ENCODE measurements around the gene MISP3. TPM values are rescaled to one million over a fixed set of nuclear protein-coding genes. Genes with fewer than 3 reads are reported as not detected.
"Not testable (repeated sequence)": the region's sequence is repeated elsewhere in the genome, so short reads cannot be mapped to it uniquely, and the experiment has no call there.

The MISP3 gene
- polyA plus RNA-seq, 4 donors: 13.0 to 60.4 (median 22.9) TPM

DNA sequence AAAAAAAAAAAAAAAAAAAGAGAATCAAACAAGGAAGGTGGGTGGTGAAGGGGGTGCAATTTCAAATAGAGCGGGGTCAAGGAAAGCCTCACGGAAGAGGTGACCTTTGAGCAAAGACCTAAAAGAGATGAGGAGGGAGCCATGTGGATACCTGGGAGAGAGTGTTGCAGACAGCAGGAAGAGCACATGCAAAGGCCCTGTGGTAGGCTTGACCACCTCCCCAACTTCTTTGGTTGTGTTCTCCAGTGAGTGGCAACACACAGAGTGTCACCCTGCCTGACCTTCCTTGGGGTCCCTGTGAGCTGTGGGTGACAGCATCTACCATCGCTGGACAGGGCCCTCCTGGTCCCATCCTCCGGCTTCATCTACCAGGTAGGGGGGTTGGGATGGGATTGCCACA is 22.1 kb upstream of the MISP3 start:
- Histone ChIP-seq H3K4me1 (ENCODE audit: control insufficient read depth in 3 of 3, insufficient read depth in 2 of 3, low read depth in 1 of 3, low read length in 2 of 3) (no peaks in the 10 kb centered on the region), H3K9me3 (ENCODE audit: control insufficient read depth in 2 of 2, insufficient read depth in 1 of 2, low read depth in 1 of 2, low read length in 1 of 2) (peaks cover 0 to 10% of the 10 kb centered on the region in 2 donors), H3K4me3 (ENCODE audit: low read depth in 1 of 3, low read length in 3 of 3) (no peak overlapping the region), H3K27ac (ENCODE audit: low read depth in 1 of 3, low read length in 2 of 3) (no peak overlapping the region), H3K27me3 (ENCODE audit: control insufficient read depth in 3 of 3, insufficient read depth in 3 of 3, low read length in 3 of 3) (peaks cover 0 to 8% (median 0%) of the 10 kb centered on the region in 3 donors), H3K36me3 (ENCODE audit: control insufficient read depth in 3 of 3, insufficient read depth in 2 of 3, low read depth in 1 of 3, low read length in 3 of 3) (peaks cover 0 to 32% (median 2%) of the 10 kb centered on the region in 3 donors)
- no peak for FAIRE-seq
- 98% methylated on average over 4 of the region's 4 CpGs for WGBS, 3 donors
- DNase-seq: no peak

DNA sequence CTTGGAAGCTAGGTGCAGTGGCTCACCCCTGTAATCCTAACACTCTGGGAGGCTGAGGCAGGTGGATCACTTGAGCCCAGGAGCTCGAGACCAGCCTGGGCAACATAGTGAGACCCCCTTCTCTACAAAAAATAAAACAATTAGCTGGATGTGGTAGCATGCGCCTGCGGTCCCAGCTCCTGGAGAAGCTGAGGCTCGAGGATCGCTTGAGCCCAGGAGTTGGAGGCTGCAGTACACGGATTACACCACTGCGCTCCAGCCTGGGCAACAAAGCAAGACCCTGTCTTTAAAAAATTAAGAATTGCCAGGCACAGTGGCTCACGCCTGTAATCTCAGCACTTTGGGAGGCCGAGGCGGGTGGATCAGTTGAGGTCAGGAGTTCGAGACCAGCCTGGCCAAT is 21.6 kb upstream of the MISP3 start:
- not testable (repeated sequence) for DNase-seq; H3K4me3 ChIP-seq (ENCODE audit: low read depth in 1 of 3, low read length in 3 of 3); H3K27ac ChIP-seq (ENCODE audit: low read depth in 1 of 3, low read length in 2 of 3); FAIRE-seq; H3K27me3 ChIP-seq (ENCODE audit: control insufficient read depth in 3 of 3, insufficient read depth in 3 of 3, low read length in 3 of 3); H3K4me1 ChIP-seq (ENCODE audit: control insufficient read depth in 3 of 3, insufficient read depth in 2 of 3, low read depth in 1 of 3, low read length in 2 of 3)
- Histone ChIP-seq H3K9me3 (ENCODE audit: control insufficient read depth in 2 of 2, insufficient read depth in 1 of 2, low read depth in 1 of 2, low read length in 1 of 2) (peaks cover 0 to 10% of the 10 kb centered on the region in 2 donors), H3K36me3 (ENCODE audit: control insufficient read depth in 3 of 3, insufficient read depth in 2 of 3, low read depth in 1 of 3, low read length in 3 of 3) (peaks cover 0 to 32% (median 2%) of the 10 kb centered on the region in 3 donors)
- WGBS, 3 donors: 93 to 95% (median 94%) methylated on average over 11 of the region's 11 CpGs

DNA sequence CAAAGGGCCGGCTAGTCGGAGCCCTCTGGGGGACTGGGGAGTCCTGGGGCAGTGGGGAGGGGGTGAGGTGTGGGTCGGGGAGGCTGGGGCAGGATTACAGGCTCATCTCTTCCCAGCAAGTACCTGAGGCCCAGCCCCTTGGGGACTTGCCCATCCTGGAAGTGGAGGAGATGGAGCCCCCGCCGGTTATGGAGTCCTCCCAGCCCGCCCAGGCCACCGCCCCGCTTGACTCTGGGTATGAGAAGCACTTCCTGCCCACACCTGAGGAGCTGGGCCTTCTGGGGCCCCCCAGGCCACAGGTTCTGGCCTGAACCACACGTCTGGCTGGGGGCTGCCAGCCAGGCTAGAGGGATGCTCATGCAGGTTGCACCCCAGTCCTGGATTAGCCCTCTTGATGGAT is 20.6 kb upstream of the MISP3 start:
- no peak overlapping the region for H3K27ac ChIP-seq (ENCODE audit: low read depth in 1 of 3, low read length in 2 of 3)
- H3K36me3 ChIP-seq (ENCODE audit: control insufficient read depth in 3 of 3, insufficient read depth in 2 of 3, low read depth in 1 of 3, low read length in 3 of 3): peaks cover 0 to 27% (median 2%) of the 10 kb centered on the region in 3 donors
- DNase-seq (no peak), FAIRE-seq (no peak)
- peaks cover 0 to 10% of the 10 kb centered on the region in 2 donors for H3K9me3 ChIP-seq (ENCODE audit: control insufficient read depth in 2 of 2, insufficient read depth in 1 of 2, low read depth in 1 of 2, low read length in 1 of 2)
- H3K27me3 ChIP-seq (ENCODE audit: control insufficient read depth in 3 of 3, insufficient read depth in 3 of 3, low read length in 3 of 3): peaks cover 0 to 14% (median 0%) of the 10 kb centered on the region in 3 donors
- no peak overlapping the region for H3K4me3 ChIP-seq (ENCODE audit: low read depth in 1 of 3, low read length in 3 of 3)
- H3K4me1 ChIP-seq (ENCODE audit: control insufficient read depth in 3 of 3, insufficient read depth in 2 of 3, low read depth in 1 of 3, low read length in 2 of 3): no peaks in the 10 kb centered on the region
- WGBS, 3 donors: 85 to 86% (median 85%) methylated on average over 6 to 9 of the region's 9 CpGs

DNA sequence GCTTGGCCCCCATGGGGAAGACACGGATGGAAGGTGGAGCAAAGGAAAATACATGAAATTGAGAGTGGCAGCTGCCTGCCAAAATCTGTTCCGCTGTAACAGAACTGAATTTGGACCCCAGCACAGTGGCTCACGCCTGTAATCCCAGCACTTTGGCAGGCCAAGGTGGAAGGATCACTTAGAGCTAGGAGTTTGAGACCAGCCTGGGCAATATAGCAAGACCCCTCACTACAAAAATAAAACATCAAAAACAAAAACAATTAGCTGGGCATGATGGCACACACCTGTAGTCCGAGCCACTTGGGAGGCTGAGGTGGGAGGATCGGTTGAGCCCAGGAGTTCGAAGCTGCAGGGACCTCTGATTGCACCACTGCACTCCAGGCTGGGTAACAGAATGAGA is 20.1 kb upstream of the MISP3 start:
- Histone ChIP-seq H3K27ac (ENCODE audit: low read depth in 1 of 3, low read length in 2 of 3) (no peak overlapping the region), H3K4me1 (ENCODE audit: control insufficient read depth in 3 of 3, insufficient read depth in 2 of 3, low read depth in 1 of 3, low read length in 2 of 3) (no peaks in the 10 kb centered on the region), H3K9me3 (ENCODE audit: control insufficient read depth in 2 of 2, insufficient read depth in 1 of 2, low read depth in 1 of 2, low read length in 1 of 2) (peaks cover 0 to 10% of the 10 kb centered on the region in 2 donors), H3K4me3 (ENCODE audit: low read depth in 1 of 3, low read length in 3 of 3) (no peak overlapping the region), H3K36me3 (ENCODE audit: control insufficient read depth in 3 of 3, insufficient read depth in 2 of 3, low read depth in 1 of 3, low read length in 3 of 3) (peaks cover 0 to 27% (median 2%) of the 10 kb centered on the region in 3 donors), H3K27me3 (ENCODE audit: control insufficient read depth in 3 of 3, insufficient read depth in 3 of 3, low read length in 3 of 3) (peaks cover 0 to 17% (median 0%) of the 10 kb centered on the region in 3 donors)
- FAIRE-seq (no peak), DNase-seq (no peak)
- 84 to 91% (median 90%) methylated on average over 6 of the region's 6 CpGs for WGBS, 3 donors

DNA sequence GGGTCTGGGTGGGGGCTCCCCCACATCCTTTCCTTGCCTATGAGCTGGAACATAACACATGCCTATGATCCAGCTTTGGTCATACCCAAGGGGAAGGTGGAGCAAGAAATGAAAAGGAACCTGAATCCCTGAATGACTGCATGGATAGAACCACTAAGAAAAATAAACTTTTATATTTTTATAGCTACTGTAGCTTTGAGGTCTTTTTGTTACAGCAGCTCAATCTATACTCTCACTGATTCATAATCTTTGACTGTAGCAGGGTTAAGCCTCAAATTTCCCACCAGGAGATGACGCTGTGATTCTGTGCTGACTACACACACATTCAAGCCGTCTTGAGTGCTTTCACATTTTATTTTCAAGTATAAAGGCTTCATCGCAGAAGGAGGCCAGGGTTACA is 19.6 kb upstream of the MISP3 start:
- no peak for FAIRE-seq
- H3K4me3 ChIP-seq (ENCODE audit: low read depth in 1 of 3, low read length in 3 of 3): no peak overlapping the region
- 93 to 95% (median 95%) methylated on average over 3 of the region's 3 CpGs for WGBS, 3 donors

DNA sequence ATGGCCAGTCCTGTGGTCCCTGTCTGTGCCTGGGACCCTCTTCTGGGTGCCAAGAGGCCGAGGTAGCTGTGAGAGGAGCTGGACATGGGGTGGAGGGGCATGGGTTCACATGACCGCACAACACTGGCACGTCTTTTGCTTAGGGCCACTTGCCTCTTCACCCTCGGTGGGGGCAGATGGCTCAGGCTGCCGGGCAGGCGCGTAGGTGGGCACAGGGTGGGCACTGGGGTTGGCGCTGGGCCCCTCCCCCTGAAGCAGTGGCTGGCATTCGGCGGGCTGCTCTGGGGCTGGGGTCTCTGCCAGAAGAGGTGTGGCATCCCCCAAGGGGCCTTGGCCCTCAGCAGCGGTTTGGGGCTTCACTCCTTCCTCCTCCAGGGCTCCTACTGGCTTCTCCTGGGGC is 19.1 kb upstream of the MISP3 start:
- DNase-seq (no peak), FAIRE-seq (no peak)
- no peak overlapping the region for H3K27ac ChIP-seq (ENCODE audit: low read depth in 1 of 3, low read length in 2 of 3)
- H3K4me3 ChIP-seq (ENCODE audit: low read depth in 1 of 3, low read length in 3 of 3): no peak overlapping the region
- H3K36me3 ChIP-seq (ENCODE audit: control insufficient read depth in 3 of 3, insufficient read depth in 2 of 3, low read depth in 1 of 3, low read length in 3 of 3): peaks cover 0 to 22% (median 2%) of the 10 kb centered on the region in 3 donors
- peaks cover 0 to 7% of the 10 kb centered on the region in 2 donors for H3K9me3 ChIP-seq (ENCODE audit: control insufficient read depth in 2 of 2, insufficient read depth in 1 of 2, low read depth in 1 of 2, low read length in 1 of 2)
- peaks cover 0 to 26% (median 4%) of the 10 kb centered on the region in 3 donors for H3K27me3 ChIP-seq (ENCODE audit: control insufficient read depth in 3 of 3, insufficient read depth in 3 of 3, low read length in 3 of 3)
- H3K4me1 ChIP-seq (ENCODE audit: control insufficient read depth in 3 of 3, insufficient read depth in 2 of 3, low read depth in 1 of 3, low read length in 2 of 3): peaks cover 0 to 3% (median 0%) of the 10 kb centered on the region in 3 donors
- 90 to 93% (median 92%) methylated on average over 8 to 11 of the region's 11 CpGs for WGBS, 3 donors

More for the DNA sequence above, 19.6 kb upstream of the MISP3 start:
- Histone ChIP-seq H3K36me3 (ENCODE audit: control insufficient read depth in 3 of 3, insufficient read depth in 2 of 3, low read depth in 1 of 3, low read length in 3 of 3) (peaks cover 0 to 24% (median 2%) of the 10 kb centered on the region in 3 donors), H3K27ac (ENCODE audit: low read depth in 1 of 3, low read length in 2 of 3) (no peak overlapping the region), H3K9me3 (ENCODE audit: control insufficient read depth in 2 of 2, insufficient read depth in 1 of 2, low read depth in 1 of 2, low read length in 1 of 2) (peaks cover 0 to 10% of the 10 kb centered on the region in 2 donors), H3K27me3 (ENCODE audit: control insufficient read depth in 3 of 3, insufficient read depth in 3 of 3, low read length in 3 of 3) (peaks cover 0 to 21% (median 0%) of the 10 kb centered on the region in 3 donors), H3K4me1 (ENCODE audit: control insufficient read depth in 3 of 3, insufficient read depth in 2 of 3, low read depth in 1 of 3, low read length in 2 of 3) (peaks cover 0 to 2% (median 0%) of the 10 kb centered on the region in 3 donors)
- DNase-seq: no peak

DNA sequence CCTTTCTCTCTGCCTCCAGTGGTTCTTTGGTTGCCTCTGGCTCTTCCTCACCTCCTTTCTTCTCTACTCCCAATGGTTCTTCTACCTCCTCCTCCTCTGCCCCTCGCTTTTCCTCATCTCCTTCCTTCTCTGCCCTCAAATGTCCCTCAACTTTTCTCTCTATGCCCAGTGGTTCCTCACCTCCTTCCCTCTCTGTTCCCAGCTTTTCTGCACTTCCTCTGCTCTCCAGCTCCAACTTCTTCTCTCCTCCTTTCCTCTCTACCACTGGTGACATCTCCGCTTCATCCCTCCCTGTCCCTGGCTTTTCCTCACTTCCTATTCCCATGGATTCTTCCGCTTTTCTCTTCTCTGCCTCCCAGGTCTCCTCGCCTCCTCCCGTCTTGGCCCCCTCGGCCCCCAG is 18.5 kb upstream of the MISP3 start:
- H3K4me1 ChIP-seq (ENCODE audit: control insufficient read depth in 3 of 3, insufficient read depth in 2 of 3, low read depth in 1 of 3, low read length in 2 of 3): peaks cover 0 to 6% (median 0%) of the 10 kb centered on the region in 3 donors
- H3K27ac ChIP-seq (ENCODE audit: low read depth in 1 of 3, low read length in 2 of 3): no peak overlapping the region
- H3K27me3 ChIP-seq (ENCODE audit: control insufficient read depth in 3 of 3, insufficient read depth in 3 of 3, low read length in 3 of 3): peaks cover 0 to 32% (median 4%) of the 10 kb centered on the region in 3 donors
- H3K36me3 ChIP-seq (ENCODE audit: control insufficient read depth in 3 of 3, insufficient read depth in 2 of 3, low read depth in 1 of 3, low read length in 3 of 3): peaks cover 0 to 16% (median 1%) of the 10 kb centered on the region in 3 donors
- WGBS, 3 donors: 81 to 89% (median 82%) methylated on average over 6 of the region's 6 CpGs
- no peak overlapping the region for H3K4me3 ChIP-seq (ENCODE audit: low read depth in 1 of 3, low read length in 3 of 3)
- peaks cover 0 to 6% of the 10 kb centered on the region in 2 donors for H3K9me3 ChIP-seq (ENCODE audit: control insufficient read depth in 2 of 2, insufficient read depth in 1 of 2, low read depth in 1 of 2, low read length in 1 of 2)
- no peak for FAIRE-seq
- no peak for DNase-seq

DNA sequence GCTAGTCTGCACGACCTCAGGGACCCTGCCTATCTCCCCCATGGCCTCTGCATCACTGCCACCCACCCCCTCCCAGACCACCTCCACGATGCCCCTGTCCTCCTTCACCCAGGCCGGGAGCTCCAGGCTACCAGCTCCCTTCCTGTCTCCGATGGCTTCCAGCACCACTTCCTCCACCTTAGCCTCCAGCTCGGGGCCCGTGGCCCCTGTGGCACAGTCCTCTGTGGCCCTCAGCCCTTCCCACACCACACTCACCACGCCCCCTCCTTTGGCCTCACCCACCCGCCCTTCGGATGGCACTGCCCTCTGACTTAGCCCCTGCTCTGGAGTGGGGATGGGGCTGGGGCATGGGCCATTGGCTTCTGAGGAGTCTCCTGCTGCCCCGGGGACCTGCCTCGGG is 17.9 kb upstream of the MISP3 start:
- no peak for DNase-seq
- no peak for FAIRE-seq
- Histone ChIP-seq H3K27ac (ENCODE audit: low read depth in 1 of 3, low read length in 2 of 3) (no peak overlapping the region), H3K4me1 (ENCODE audit: control insufficient read depth in 3 of 3, insufficient read depth in 2 of 3, low read depth in 1 of 3, low read length in 2 of 3) (peaks cover 0 to 12% (median 0%) of the 10 kb centered on the region in 3 donors), H3K27me3 (ENCODE audit: control insufficient read depth in 3 of 3, insufficient read depth in 3 of 3, low read length in 3 of 3) (peaks cover 0 to 38% (median 4%) of the 10 kb centered on the region in 3 donors), H3K9me3 (ENCODE audit: control insufficient read depth in 2 of 2, insufficient read depth in 1 of 2, low read depth in 1 of 2, low read length in 1 of 2) (peaks cover 0 to 6% of the 10 kb centered on the region in 2 donors), H3K4me3 (ENCODE audit: low read depth in 1 of 3, low read length in 3 of 3) (no peak overlapping the region), H3K36me3 (ENCODE audit: control insufficient read depth in 3 of 3, insufficient read depth in 2 of 3, low read depth in 1 of 3, low read length in 3 of 3) (peaks cover 0 to 14% (median 0%) of the 10 kb centered on the region in 3 donors)
- 54 to 73% (median 61%) methylated on average over 11 of the region's 11 CpGs for WGBS, 3 donors

DNA sequence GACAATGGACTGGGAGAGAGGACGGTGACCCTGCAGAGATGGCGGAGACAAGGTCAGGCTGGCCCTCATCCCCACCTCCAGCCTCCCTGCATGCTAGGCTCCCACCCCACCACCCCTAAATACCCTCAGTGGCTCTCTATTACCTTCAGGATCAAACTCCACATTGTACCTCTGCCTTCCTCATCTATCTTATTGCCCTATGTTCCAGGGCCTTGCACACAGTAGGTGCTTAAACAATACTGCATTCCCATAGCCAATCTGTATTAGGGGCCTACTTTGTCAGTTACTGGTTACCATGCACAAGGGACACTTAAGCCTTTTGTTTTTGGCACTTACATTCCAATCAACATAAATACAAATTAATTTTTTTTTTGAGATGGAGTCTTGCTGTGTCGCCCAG is 17.2 kb upstream of the MISP3 start:
- H3K27ac ChIP-seq (ENCODE audit: low read depth in 1 of 3, low read length in 2 of 3): no peak overlapping the region
- peaks cover 0 to 40% (median 6%) of the 10 kb centered on the region in 3 donors for H3K27me3 ChIP-seq (ENCODE audit: control insufficient read depth in 3 of 3, insufficient read depth in 3 of 3, low read length in 3 of 3)
- peaks cover 0 to 18% (median 0%) of the 10 kb centered on the region in 3 donors for H3K4me1 ChIP-seq (ENCODE audit: control insufficient read depth in 3 of 3, insufficient read depth in 2 of 3, low read depth in 1 of 3, low read length in 2 of 3)
- 86 to 98% (median 91%) methylated on average over 3 of the region's 3 CpGs for WGBS, 3 donors
- peaks cover 0 to 14% (median 0%) of the 10 kb centered on the region in 3 donors for H3K36me3 ChIP-seq (ENCODE audit: control insufficient read depth in 3 of 3, insufficient read depth in 2 of 3, low read depth in 1 of 3, low read length in 3 of 3)
- H3K4me3 ChIP-seq (ENCODE audit: low read depth in 1 of 3, low read length in 3 of 3): no peak overlapping the region
- H3K9me3 ChIP-seq (ENCODE audit: control insufficient read depth in 2 of 2, insufficient read depth in 1 of 2, low read depth in 1 of 2, low read length in 1 of 2): peaks cover 0 to 6% of the 10 kb centered on the region in 2 donors
- DNase-seq (no peak), FAIRE-seq (no peak)
